D341Med (cell line): Measurements from ENCODE around the gene NEK5.
"Not testable (repeated sequence)": the region's sequence is repeated elsewhere in the genome, so short reads cannot be mapped to it uniquely, and the experiment has no call there.

ENCODE experiments used
- DNase-seq: peaks from one replicate; pipeline ENCODE4 v3.0.0; 2012; ENCODE audit warnings: low spot score

Gene NEK5

GRCh38 chr13:52136763-52137162 is 7.9 kb upstream of the NEK5 start:
- DNase-seq = no peak

- DNase-seq = no peak
Observed at GRCh38 chr13:52130641-52131040, 1.8 kb upstream of the NEK5 start.

- peak; percentile 74 for DNase-seq
Observed at GRCh38 chr13:52127783-52128702, 830 bp downstream of the NEK5 start.

GRCh38 chr13:52127378-52127777 is 1.5 kb downstream of the NEK5 start:
- DNase-seq = no peak

- DNase-seq = no peak
Observed at GRCh38 chr13:52125547-52125946, 3.3 kb downstream of the NEK5 start.

GRCh38 chr13:52118595-52118994 is 10.3 kb downstream of the NEK5 start:
- peak; percentile 82 for DNase-seq

- no peak for DNase-seq
Observed at GRCh38 chr13:52118095-52118494, 10.8 kb downstream of the NEK5 start.

GRCh38 chr13:52112591-52112990 is 16.3 kb downstream of the NEK5 start:
- DNase-seq = no peak

GRCh38 chr13:52109116-52109670 is 19.7 kb downstream of the NEK5 start:
- no peak for DNase-seq

GRCh38 chr13:52105841-52106240 is 23.0 kb downstream of the NEK5 start:
- DNase-seq = no peak

- no peak for DNase-seq
Observed at GRCh38 chr13:52104624-52105023, 24.2 kb downstream of the NEK5 start.

GRCh38 chr13:52103386-52103785 is 25.5 kb downstream of the NEK5 start:
- DNase-seq = no peak

- DNase-seq = not testable (repeated sequence)
Observed at GRCh38 chr13:52102423-52102822, 26.4 kb downstream of the NEK5 start.

- no peak for DNase-seq
Observed at GRCh38 chr13:52097197-52097596, 31.7 kb downstream of the NEK5 start.

- no peak for DNase-seq
Observed at GRCh38 chr13:52096748-52097147, 32.1 kb downstream of the NEK5 start.

GRCh38 chr13:52096062-52096461 is 32.8 kb downstream of the NEK5 start:
- DNase-seq = no peak

- DNase-seq = no peak
Observed at GRCh38 chr13:52092087-52092486, 36.8 kb downstream of the NEK5 start.

- DNase-seq = no peak
Observed at GRCh38 chr13:52091473-52091872, 37.4 kb downstream of the NEK5 start.

GRCh38 chr13:52085421-52085820 is 43.5 kb downstream of the NEK5 start:
- DNase-seq = no peak

GRCh38 chr13:52084981-52085380 is 43.9 kb downstream of the NEK5 start:
- not testable (repeated sequence) for DNase-seq

GRCh38 chr13:52082601-52083000 is 46.3 kb downstream of the NEK5 start:
- DNase-seq = no peak

- DNase-seq = not testable (repeated sequence)
Observed at GRCh38 chr13:52079891-52080290, 49.0 kb downstream of the NEK5 start.

- peak; percentile 39 for DNase-seq
Observed at GRCh38 chr13:52070929-52071523, 57.8 kb downstream of the NEK5 start.
